Measurements from ENCODE around the gene FRY.

DNA sequence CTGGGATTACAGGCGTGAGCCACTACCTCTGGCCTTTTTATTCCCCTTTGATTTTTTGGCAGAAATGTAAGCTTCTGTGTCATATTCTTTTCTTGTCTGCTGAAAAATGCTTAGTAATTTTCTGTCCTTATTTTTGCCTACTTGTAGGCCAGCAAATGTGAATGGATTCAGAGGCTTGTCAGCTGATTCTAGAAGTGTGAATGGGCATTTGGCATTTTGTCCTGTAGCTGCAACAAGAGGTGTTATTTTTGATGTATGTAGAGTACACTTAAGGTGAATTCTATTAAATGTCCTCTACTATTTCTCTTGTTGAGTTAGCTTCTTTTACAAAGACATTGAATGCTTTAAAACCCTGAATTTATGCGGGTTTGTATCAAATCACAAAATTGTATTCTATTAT lies 50.0 kb downstream of the FRY start:
- TF ChIP-seq, protein P1, sequence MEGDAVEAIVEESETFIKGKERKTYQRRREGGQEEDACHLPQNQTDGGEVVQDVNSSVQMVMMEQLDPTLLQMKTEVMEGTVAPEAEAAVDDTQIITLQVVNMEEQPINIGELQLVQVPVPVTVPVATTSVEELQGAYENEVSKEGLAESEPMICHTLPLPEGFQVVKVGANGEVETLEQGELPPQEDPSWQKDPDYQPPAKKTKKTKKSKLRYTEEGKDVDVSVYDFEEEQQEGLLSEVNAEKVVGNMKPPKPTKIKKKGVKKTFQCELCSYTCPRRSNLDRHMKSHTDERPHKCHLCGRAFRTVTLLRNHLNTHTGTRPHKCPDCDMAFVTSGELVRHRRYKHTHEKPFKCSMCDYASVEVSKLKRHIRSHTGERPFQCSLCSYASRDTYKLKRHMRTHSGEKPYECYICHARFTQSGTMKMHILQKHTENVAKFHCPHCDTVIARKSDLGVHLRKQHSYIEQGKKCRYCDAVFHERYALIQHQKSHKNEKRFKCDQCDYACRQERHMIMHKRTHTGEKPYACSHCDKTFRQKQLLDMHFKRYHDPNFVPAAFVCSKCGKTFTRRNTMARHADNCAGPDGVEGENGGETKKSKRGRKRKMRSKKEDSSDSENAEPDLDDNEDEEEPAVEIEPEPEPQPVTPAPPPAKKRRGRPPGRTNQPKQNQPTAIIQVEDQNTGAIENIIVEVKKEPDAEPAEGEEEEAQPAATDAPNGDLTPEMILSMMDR (conservative IDR thresholded peaks at IDR 0.05): no peak
- no peak for TF ChIP-seq EZH2 (IDR thresholded peaks at IDR 0.05; ENCODE audit: low read depth)

Data from PC-9 (cell line).